ENCODE measurements around the gene TYRO3.

DNA sequence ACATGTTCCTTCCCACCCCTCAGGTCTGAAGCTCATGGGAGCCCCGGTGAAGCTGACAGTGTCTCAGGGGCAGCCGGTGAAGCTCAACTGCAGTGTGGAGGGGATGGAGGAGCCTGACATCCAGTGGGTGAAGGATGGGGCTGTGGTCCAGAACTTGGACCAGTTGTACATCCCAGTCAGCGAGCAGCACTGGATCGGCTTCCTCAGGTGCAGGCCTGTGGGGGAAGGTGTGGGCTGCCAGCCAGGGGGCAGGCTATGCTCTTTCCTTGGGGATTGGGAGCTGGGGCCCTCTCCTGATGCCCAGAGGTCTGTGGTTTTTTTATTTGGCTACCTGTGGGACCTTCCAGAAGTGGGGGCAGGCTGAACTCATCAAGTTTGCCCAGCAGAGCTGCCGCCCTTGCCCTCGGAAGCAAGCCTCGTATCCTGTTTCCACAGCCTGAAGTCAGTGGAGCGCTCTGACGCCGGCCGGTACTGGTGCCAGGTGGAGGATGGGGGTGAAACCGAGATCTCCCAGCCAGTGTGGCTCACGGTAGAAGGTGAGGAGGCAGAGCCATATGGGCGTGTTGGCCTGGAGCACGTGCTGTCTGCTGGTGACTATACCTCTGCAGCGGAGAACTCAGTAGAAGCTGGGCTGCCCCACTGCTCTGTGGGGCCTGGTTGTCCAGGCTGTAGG lies 2.2 kb downstream of the TYRO3 start:
- TF ChIP-seq, protein P1, sequence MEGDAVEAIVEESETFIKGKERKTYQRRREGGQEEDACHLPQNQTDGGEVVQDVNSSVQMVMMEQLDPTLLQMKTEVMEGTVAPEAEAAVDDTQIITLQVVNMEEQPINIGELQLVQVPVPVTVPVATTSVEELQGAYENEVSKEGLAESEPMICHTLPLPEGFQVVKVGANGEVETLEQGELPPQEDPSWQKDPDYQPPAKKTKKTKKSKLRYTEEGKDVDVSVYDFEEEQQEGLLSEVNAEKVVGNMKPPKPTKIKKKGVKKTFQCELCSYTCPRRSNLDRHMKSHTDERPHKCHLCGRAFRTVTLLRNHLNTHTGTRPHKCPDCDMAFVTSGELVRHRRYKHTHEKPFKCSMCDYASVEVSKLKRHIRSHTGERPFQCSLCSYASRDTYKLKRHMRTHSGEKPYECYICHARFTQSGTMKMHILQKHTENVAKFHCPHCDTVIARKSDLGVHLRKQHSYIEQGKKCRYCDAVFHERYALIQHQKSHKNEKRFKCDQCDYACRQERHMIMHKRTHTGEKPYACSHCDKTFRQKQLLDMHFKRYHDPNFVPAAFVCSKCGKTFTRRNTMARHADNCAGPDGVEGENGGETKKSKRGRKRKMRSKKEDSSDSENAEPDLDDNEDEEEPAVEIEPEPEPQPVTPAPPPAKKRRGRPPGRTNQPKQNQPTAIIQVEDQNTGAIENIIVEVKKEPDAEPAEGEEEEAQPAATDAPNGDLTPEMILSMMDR (conservative IDR thresholded peaks at IDR 0.05; ENCODE audit: low read length): no peak
- no peak for TF ChIP-seq EZH2phosphoT487 (IDR thresholded peaks at IDR 0.05; ENCODE audit: borderline replicate concordance, low read depth, low read length)

All from OCI-LY7 (cell line).